ENCODE data around the gene RAB3IL1. TPM values are rescaled to one million over a fixed set of nuclear protein-coding genes. Genes with fewer than 3 reads are reported as not detected.

RAB3IL1 gene
- total RNA-seq, 1 experiment from 2014 or later, result 2.3 TPM

- peaks cover 56% of the 10 kb centered on the region for H3K36me3 Mint-ChIP-seq (ENCODE audit: insufficient read depth, unreplicated experiment)
- ChIA-PET POLR2A (interaction anchor here (0.5 to 27.4 kb wide), 5 partner anchors 10 to 79 kb away, joined by 3 to 1703 read pairs (median 4); no protein-coding TSS in a partner anchor), CTCF (interaction anchor here (1.1 to 6.7 kb wide), 3 partner anchors 10 to 105 kb away, joined by 4 to 54 read pairs (median 26); partner anchors contain the start of gene BEST1)
- no peaks in the 10 kb centered on the region for H3K9me3 Mint-ChIP-seq (ENCODE audit: unreplicated experiment)
- no peak overlapping the region for H3K4me3 Mint-ChIP-seq (ENCODE audit: unreplicated experiment)
- H3K27me3 Mint-ChIP-seq (ENCODE audit: insufficient read depth, unreplicated experiment), result no peaks in the 10 kb centered on the region
- H3K27ac Mint-ChIP-seq (ENCODE audit: low read depth, unreplicated experiment), result peak overlapping the region; percentile 63
- no peak for DNase-seq (ENCODE audit: unreplicated experiment)
- peaks cover 44% of the 10 kb centered on the region for H3K4me1 Mint-ChIP-seq (ENCODE audit: insufficient read depth, unreplicated experiment)
- no TSS peak for BruUV-seq (replicated peaks)
- intact Hi-C loops (cut with micrococcal nuclease), result no loop called here
- TF ChIP-seq, protein P1, sequence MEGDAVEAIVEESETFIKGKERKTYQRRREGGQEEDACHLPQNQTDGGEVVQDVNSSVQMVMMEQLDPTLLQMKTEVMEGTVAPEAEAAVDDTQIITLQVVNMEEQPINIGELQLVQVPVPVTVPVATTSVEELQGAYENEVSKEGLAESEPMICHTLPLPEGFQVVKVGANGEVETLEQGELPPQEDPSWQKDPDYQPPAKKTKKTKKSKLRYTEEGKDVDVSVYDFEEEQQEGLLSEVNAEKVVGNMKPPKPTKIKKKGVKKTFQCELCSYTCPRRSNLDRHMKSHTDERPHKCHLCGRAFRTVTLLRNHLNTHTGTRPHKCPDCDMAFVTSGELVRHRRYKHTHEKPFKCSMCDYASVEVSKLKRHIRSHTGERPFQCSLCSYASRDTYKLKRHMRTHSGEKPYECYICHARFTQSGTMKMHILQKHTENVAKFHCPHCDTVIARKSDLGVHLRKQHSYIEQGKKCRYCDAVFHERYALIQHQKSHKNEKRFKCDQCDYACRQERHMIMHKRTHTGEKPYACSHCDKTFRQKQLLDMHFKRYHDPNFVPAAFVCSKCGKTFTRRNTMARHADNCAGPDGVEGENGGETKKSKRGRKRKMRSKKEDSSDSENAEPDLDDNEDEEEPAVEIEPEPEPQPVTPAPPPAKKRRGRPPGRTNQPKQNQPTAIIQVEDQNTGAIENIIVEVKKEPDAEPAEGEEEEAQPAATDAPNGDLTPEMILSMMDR (IDR thresholded peaks at IDR 0.05; ENCODE audit: unreplicated experiment), result no peak
Observed at GRCh38 chr11:61959114-61959513, 41.7 kb upstream of the RAB3IL1 start.

DNA sequence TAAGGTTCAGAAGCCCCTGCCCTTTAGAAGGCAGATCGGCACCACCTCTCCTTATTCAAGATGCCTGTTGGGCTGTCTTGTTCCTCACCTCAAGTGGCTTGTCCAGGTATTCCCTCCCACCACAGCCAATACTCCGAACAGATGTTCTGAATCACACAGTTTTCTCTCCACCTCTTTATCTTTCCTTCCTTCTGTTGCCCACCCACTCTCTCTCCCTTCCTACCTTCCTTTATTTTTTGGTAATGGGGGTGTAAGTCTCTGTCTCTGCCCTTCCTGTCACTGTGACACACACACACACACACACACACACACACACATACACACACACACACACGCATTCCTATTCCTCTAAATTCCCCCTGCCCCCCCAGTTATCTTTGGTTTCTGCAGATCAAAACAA, 41.2 kb upstream of the RAB3IL1 start:
- H3K9me3 Mint-ChIP-seq (ENCODE audit: unreplicated experiment), result no peaks in the 10 kb centered on the region

DNA sequence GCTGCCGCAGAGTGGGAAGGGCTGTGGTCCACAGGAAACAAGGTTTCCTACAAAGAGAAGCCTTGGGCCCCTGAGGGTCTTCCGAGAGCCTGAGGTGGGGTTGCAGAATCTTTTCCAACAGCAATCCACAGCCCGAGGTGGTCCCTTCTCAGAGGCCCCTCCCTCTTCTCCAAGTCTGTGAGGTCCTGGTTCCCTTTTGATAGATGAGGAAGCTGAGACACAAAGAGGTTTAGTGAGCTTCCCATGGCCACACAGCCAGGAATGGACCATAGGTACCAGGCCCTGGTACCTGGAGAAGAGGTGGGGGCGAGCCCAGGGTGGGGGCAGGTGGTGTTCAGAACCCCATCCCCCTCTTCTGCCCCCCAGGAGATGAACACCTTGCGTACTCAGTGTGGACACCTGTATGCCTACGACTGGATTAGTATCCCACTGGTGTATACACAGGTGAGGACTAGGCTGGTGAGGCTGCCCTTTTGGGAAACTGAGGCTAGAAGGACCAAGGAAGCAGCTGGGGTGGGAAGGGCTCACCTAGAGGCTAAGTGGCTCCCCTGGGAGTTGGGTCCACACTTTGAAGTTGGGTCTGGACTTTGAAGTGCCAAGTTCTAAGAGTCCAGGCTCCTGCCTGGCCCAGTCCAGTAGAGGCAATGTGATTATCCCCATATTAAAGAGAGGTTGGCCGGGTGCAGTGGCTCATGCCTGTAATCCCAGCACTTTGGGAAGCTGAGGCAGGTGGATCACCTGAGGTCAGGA, 39.8 kb upstream of the RAB3IL1 start:
- ChIA-PET POLR2A (interaction anchor here (0.6 to 0.8 kb wide), 2 partner anchors 88 to 259 kb away, joined by 3 read pairs; no protein-coding TSS in a partner anchor), CTCF (interaction anchor here (0.8 to 6.7 kb wide), 4 partner anchors 8 to 159 kb away, joined by 3 to 54 read pairs (median 14); partner anchors contain the start of gene BEST1)
- Mint-ChIP-seq H3K27me3 (ENCODE audit: insufficient read depth, unreplicated experiment) (no peaks in the 10 kb centered on the region), H3K9me3 (ENCODE audit: unreplicated experiment) (no peaks in the 10 kb centered on the region), H3K4me3 (ENCODE audit: unreplicated experiment) (no peak overlapping the region), H3K27ac (ENCODE audit: low read depth, unreplicated experiment) (no peak overlapping the region), H3K36me3 (ENCODE audit: insufficient read depth, unreplicated experiment) (peaks cover 37% of the 10 kb centered on the region), H3K4me1 (ENCODE audit: insufficient read depth, unreplicated experiment) (peaks cover 28% of the 10 kb centered on the region)
- intact Hi-C loops (cut with micrococcal nuclease), result no loop called here
- TF ChIP-seq, protein P1 (IDR thresholded peaks at IDR 0.05; ENCODE audit: unreplicated experiment), result no peak
- no peak for DNase-seq (ENCODE audit: unreplicated experiment)
- no TSS peak for BruUV-seq (replicated peaks)

More for the DNA sequence above, 41.2 kb upstream of the RAB3IL1 start:
- TF ChIP-seq, protein P1 (IDR thresholded peaks at IDR 0.05; ENCODE audit: unreplicated experiment), result no peak
- no peak for DNase-seq (ENCODE audit: unreplicated experiment)
- Mint-ChIP-seq H3K27ac (ENCODE audit: low read depth, unreplicated experiment) (peak overlapping the region; percentile 63), H3K4me1 (ENCODE audit: insufficient read depth, unreplicated experiment) (peaks cover 39% of the 10 kb centered on the region), H3K27me3 (ENCODE audit: insufficient read depth, unreplicated experiment) (no peaks in the 10 kb centered on the region), H3K36me3 (ENCODE audit: insufficient read depth, unreplicated experiment) (peaks cover 51% of the 10 kb centered on the region), H3K4me3 (ENCODE audit: unreplicated experiment) (no peak overlapping the region)
- POLR2A ChIA-PET, result interaction anchor here (0.5 to 27.4 kb wide), 5 partner anchors 9 to 79 kb away, joined by 3 to 1703 read pairs (median 4); no protein-coding TSS in a partner anchor
- no TSS peak for BruUV-seq (replicated peaks)
- intact Hi-C loops (cut with micrococcal nuclease), result no loop called here
- CTCF ChIA-PET, result interaction anchor here (0.6 to 6.7 kb wide), 7 partner anchors 10 to 161 kb away, joined by 3 to 54 read pairs (median 5); partner anchors contain the start of gene BEST1

DNA sequence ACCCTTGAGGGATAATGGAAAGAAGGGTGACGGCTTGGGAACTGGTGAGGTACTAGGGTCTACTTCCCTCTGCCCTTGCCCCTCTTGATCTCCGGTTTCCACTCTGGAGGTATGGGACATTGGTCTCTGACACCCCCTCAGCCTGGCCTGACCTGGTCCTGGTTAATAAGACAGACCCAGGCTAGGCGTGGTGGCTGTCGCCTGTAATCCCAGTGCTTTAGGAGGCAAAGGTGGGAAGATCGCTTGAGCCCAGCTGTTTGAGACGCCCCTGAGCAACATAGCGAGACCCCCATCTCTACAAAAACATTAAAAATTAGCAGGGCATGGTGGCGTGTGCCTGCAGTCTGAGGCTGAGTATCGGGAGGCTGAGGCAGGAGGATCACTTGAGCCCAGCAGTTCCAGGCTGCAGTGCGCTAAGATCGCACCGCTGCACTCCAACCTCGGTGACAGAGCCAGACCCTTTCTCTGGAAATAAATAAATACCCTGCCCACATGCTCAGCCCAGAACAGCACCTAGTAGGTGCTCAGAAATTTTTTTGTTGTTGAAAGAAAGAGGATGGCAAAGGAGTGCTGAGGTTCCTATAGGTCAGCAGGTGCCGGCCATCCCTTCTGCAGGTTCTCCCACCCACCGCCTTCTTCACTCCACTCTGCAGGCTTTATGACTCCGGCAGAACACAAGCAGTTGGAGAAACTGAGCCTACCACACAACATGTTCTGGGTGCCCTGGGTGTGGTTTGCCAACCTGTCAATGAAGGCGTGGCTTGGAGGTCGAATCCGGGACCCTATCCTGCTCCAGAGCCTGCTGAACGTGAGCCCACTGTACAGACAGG, 39.0 kb upstream of the RAB3IL1 start:
- H3K27me3 Mint-ChIP-seq (ENCODE audit: insufficient read depth, unreplicated experiment), result no peaks in the 10 kb centered on the region
- intact Hi-C loops (cut with micrococcal nuclease), result no loop called here
- TF ChIP-seq, protein P1 (IDR thresholded peaks at IDR 0.05; ENCODE audit: unreplicated experiment), result no peak
- no peaks in the 10 kb centered on the region for H3K9me3 Mint-ChIP-seq (ENCODE audit: unreplicated experiment)
- BruUV-seq (replicated peaks), result no TSS peak
- no peak for DNase-seq (ENCODE audit: unreplicated experiment)
- peaks cover 21% of the 10 kb centered on the region for H3K4me1 Mint-ChIP-seq (ENCODE audit: insufficient read depth, unreplicated experiment)
- CTCF ChIA-PET, result interaction anchor here (6.7 kb wide), 1 partner anchor 57 kb away, joined by 26 read pairs; no protein-coding TSS in a partner anchor
- POLR2A ChIA-PET, result no interaction called here
- peaks cover 29% of the 10 kb centered on the region for H3K36me3 Mint-ChIP-seq (ENCODE audit: insufficient read depth, unreplicated experiment)
- H3K4me3 Mint-ChIP-seq (ENCODE audit: unreplicated experiment), result no peak overlapping the region
- H3K27ac Mint-ChIP-seq (ENCODE audit: low read depth, unreplicated experiment), result no peak overlapping the region

Measured in MCF 10A (cell line).